H1 (cell line): ENCODE data around the gene CSNK1A1. TPM values are rescaled to one million over a fixed set of nuclear protein-coding genes. Genes with fewer than 3 reads are reported as not detected.

Experiments
- CTCF ChIA-PET: fragments of 300-600 bp; sonication (Branson Sonifier 250); formaldehyde crosslinking; loops from one replicate; lab custom pipeline; 2021; ENCODE audit not compliant: partially characterized antibody; lab: Charles Lee
- POLR2A ChIA-PET: fragments of 300-600 bp; sonication (Branson Sonifier 250); formaldehyde crosslinking; loops from one replicate; lab custom pipeline; 2021; ENCODE audit warnings: inconsistent platforms; ENCODE audit not compliant: partially characterized antibody; lab: Charles Lee
- DNase-seq, 2 experiments: peaks; one replicate each; pipeline versions ENCODE4 v3.0.0 to v3.0.0-alpha.2; 2010 to 2022; ENCODE audit warnings: low spot score in 2 of 2, low read depth in 1 of 2, mixed read lengths in 1 of 2
- FAIRE-seq: peaks from 2 replicates; lab custom pipeline; 2011; peaks lifted over from hg19 to GRCh38; lab: Jason Lieb, UNC
- H2AFZ ChIP-seq: 2 replicates; pipeline ENCODE4 v1.8.1; 2012; ENCODE audit warnings: low read length, inconsistent platforms
- H2AK5ac ChIP-seq: 2 replicates; pipeline ENCODE4 v1.6.1; 2013; ENCODE audit warnings: low read depth, low read length
- H2BK120ac ChIP-seq: replicated peaks from 2 replicates; pipeline ENCODE3; 2013; ENCODE audit warnings: low read depth, low read length, inconsistent platforms
- H2BK12ac ChIP-seq: 2 replicates; pipeline ENCODE4 v1.6.1; 2013; ENCODE audit warnings: low read depth, low read length
- H2BK15ac ChIP-seq: 2 replicates; pipeline ENCODE4 v1.6.1; 2013; ENCODE audit warnings: low read length
- H2BK20ac ChIP-seq: 2 replicates; pipeline ENCODE4 v1.6.1; 2013; ENCODE audit warnings: low read length
- H2BK5ac ChIP-seq: 2 replicates; pipeline ENCODE4 v1.6.1; 2013; ENCODE audit warnings: low read depth, low read length
- H3K14ac ChIP-seq: 2 replicates; pipeline ENCODE4 v1.6.1; 2013; ENCODE audit warnings: inconsistent platforms; ENCODE audit not compliant: insufficient read length
- H3K18ac ChIP-seq: 2 replicates; pipeline ENCODE4 v1.6.1; 2013; ENCODE audit warnings: low read length; ENCODE audit errors: extremely low read depth
- H3K23ac ChIP-seq: 2 replicates; pipeline ENCODE4 v1.6.1; 2013; ENCODE audit warnings: inconsistent platforms; ENCODE audit not compliant: insufficient read length
- H3K23me2 ChIP-seq: 2 replicates; pipeline ENCODE4 v1.6.1; 2013; ENCODE audit warnings: low read depth, low read length
- H3K27ac ChIP-seq: 2 replicates; pipeline ENCODE4 v1.6.1; 2011; ENCODE audit warnings: low read depth, low read length, inconsistent platforms
- H3K27me3 ChIP-seq, 4 experiments: replicated peaks in 1 of 4; 1 replicate in 1 of 4; 2 replicates in 3 of 4; pipeline versions ENCODE4 v1.6.1 to v1.8.1; 2011 to 2013; ENCODE audit warnings: low read length in 3 of 4, mild to moderate bottlenecking in 3 of 4, inconsistent platforms in 2 of 4, mixed read lengths in 2 of 4, moderate library complexity in 1 of 4; ENCODE audit not compliant: control insufficient read depth in 3 of 4, insufficient read depth in 3 of 4; ENCODE audit errors: extremely low read depth in 1 of 4
- H3K36me3 ChIP-seq, 4 experiments: 2 replicates each; pipeline versions ENCODE4 v1.6.1 to v1.8.1; 2011 to 2013; ENCODE audit warnings: mild to moderate bottlenecking in 4 of 4, low read length in 3 of 4, moderate library complexity in 2 of 4, control low read depth in 1 of 4, inconsistent platforms in 1 of 4; ENCODE audit not compliant: insufficient read depth in 4 of 4, control insufficient read depth in 2 of 4
- H3K4ac ChIP-seq: replicated peaks from 2 replicates; pipeline ENCODE3; 2013; ENCODE audit warnings: low read length, low read depth, mixed read lengths, inconsistent platforms; ENCODE audit not compliant: insufficient read length
- H3K4me1 ChIP-seq, 4 experiments: replicated peaks in 1 of 4; 1 replicate in 1 of 4; 2 replicates in 3 of 4; pipeline versions ENCODE4 v1.6.1 to v1.8.1; 2011 to 2013; ENCODE audit warnings: low read length in 3 of 4, inconsistent platforms in 2 of 4, mixed read lengths in 1 of 4; ENCODE audit not compliant: insufficient read depth in 4 of 4, control insufficient read depth in 3 of 4
- H3K4me2 ChIP-seq, 2 experiments: 2 replicates each; pipeline versions ENCODE4 v1.6.1 to v1.8.1; 2011 to 2013; ENCODE audit warnings: low read depth in 2 of 2, low read length in 2 of 2, control low read depth in 1 of 2, inconsistent platforms in 1 of 2, mild to moderate bottlenecking in 1 of 2; ENCODE audit not compliant: insufficient read depth in 1 of 2
- H3K4me3 ChIP-seq, 4 experiments: fragments of 200-600, 300-600 bp in 1 of 4; sonication (generic), shearing (Covaris generic), sonication (Bioruptor Twin) in 1 of 4; 2 replicates each; pipeline versions ENCODE4 v1.5.1 to v1.8.1; 2011 to 2016; ENCODE audit warnings: low read length in 4 of 4, low read depth in 3 of 4, control low read depth in 2 of 4, inconsistent platforms in 2 of 4, mild to moderate bottlenecking in 2 of 4, mixed read lengths in 1 of 4, moderate library complexity in 1 of 4; ENCODE audit not compliant: insufficient read depth in 2 of 4; ENCODE audit errors: extremely low read depth in 1 of 4
- H3K56ac ChIP-seq: replicated peaks from 2 replicates; pipeline ENCODE3; 2013; ENCODE audit warnings: low read depth, mild to moderate bottlenecking, mixed read lengths, low read length, inconsistent platforms; ENCODE audit not compliant: insufficient read length
- H3K79me1 ChIP-seq: 2 replicates; pipeline ENCODE4 v1.6.1; 2013; ENCODE audit warnings: low read depth, low read length, control low read depth
- H3K79me2 ChIP-seq, 2 experiments: 2 replicates each; pipeline versions ENCODE4 v1.6.1 to v1.8.1; 2012 to 2013; ENCODE audit warnings: low read length in 2 of 2, mild to moderate bottlenecking in 2 of 2, inconsistent platforms in 1 of 2; ENCODE audit not compliant: insufficient read depth in 2 of 2, control insufficient read depth in 1 of 2
- H3K9ac ChIP-seq, 4 experiments: replicated peaks in 1 of 4; 1 replicate in 1 of 4; 2 replicates in 3 of 4; pipeline versions ENCODE4 v1.6.1 to v1.8.1; 2011 to 2013; ENCODE audit warnings: low read depth in 3 of 4, low read length in 3 of 4, control low read depth in 2 of 4, mild to moderate bottlenecking in 2 of 4, moderate library complexity in 2 of 4, inconsistent platforms in 1 of 4; ENCODE audit errors: extremely low read depth in 1 of 4
- H3K9me3 ChIP-seq, 2 experiments: 2 replicates each; pipeline versions ENCODE4 v1.6.1 to v1.8.1; 2012 to 2013; ENCODE audit warnings: mild to moderate bottlenecking in 2 of 2, moderate library complexity in 2 of 2, control low read depth in 1 of 2, inconsistent platforms in 1 of 2, low read depth in 1 of 2, low read length in 1 of 2, mixed read lengths in 1 of 2; ENCODE audit not compliant: insufficient read depth in 2 of 2
- H4K20me1 ChIP-seq, 2 experiments: replicated peaks in 1 of 2; 2 replicates each; pipeline versions ENCODE3 to v1.8.1; 2011 to 2013; ENCODE audit warnings: inconsistent platforms in 2 of 2, low read length in 2 of 2, mild to moderate bottlenecking in 1 of 2; ENCODE audit not compliant: insufficient read depth in 2 of 2, control insufficient read depth in 1 of 2
- H4K5ac ChIP-seq: 2 replicates; pipeline ENCODE4 v1.6.1; 2013; ENCODE audit warnings: low read length, low read depth, mixed read lengths, inconsistent platforms; ENCODE audit not compliant: insufficient read length
- H4K8ac ChIP-seq: 2 replicates; pipeline ENCODE4 v1.8.0; 2013; ENCODE audit warnings: mild to moderate bottlenecking, moderate library complexity, low read length, inconsistent platforms; ENCODE audit not compliant: insufficient read depth; ENCODE audit errors: extremely low read depth
- H4K91ac ChIP-seq: replicated peaks from 2 replicates; pipeline ENCODE3; 2013; ENCODE audit warnings: low read length, mixed read lengths, inconsistent platforms; ENCODE audit not compliant: insufficient read length
- EZH2 ChIP-seq: fragments of 200-600 bp; sonication (generic); IDR thresholded peaks from 2 replicates; pipeline ENCODE4 v1.7.1; 2012; ENCODE audit warnings: low read depth, mild to moderate bottlenecking, moderate library complexity, low read length, inconsistent platforms; ENCODE audit not compliant: severe bottlenecking
- GABPA ChIP-seq: IDR thresholded peaks from 2 replicates; pipeline ENCODE4 v1.6.1; 2011; ENCODE audit warnings: mild to moderate bottlenecking, low read length, moderate library complexity, borderline replicate concordance; ENCODE audit not compliant: insufficient read depth
- JUN ChIP-seq: IDR thresholded peaks from 2 replicates; pipeline ENCODE4 v1.6.1; 2011; ENCODE audit warnings: low read depth, mild to moderate bottlenecking, improper control_type of control experiment, low read length
- RBBP5 ChIP-seq: IDR thresholded peaks from 2 replicates; pipeline ENCODE4 v1.7.1; 2012; ENCODE audit warnings: low read depth, mild to moderate bottlenecking, inconsistent platforms, low read length, moderate library complexity, borderline replicate concordance
- RXRA ChIP-seq: IDR thresholded peaks from 2 replicates; pipeline ENCODE4 v1.6.1; 2011; ENCODE audit warnings: low read depth, mild to moderate bottlenecking, low read length, moderate library complexity; ENCODE audit not compliant: insufficient read depth
- SIRT6 ChIP-seq: IDR thresholded peaks from one replicate; pipeline ENCODE4 v1.7.1; 2012; ENCODE audit warnings: low read length, inconsistent platforms
- SIX5 ChIP-seq: IDR thresholded peaks from 2 replicates; pipeline ENCODE4 v1.6.1; 2011; ENCODE audit warnings: mild to moderate bottlenecking, low read depth, low read length
- SP1 ChIP-seq: IDR thresholded peaks from 2 replicates; pipeline ENCODE4 v1.6.1; 2011; ENCODE audit warnings: low read depth, low read length
- SP2 ChIP-seq: IDR thresholded peaks from 2 replicates; pipeline ENCODE4 v1.6.1; 2012; ENCODE audit warnings: mild to moderate bottlenecking, low read length, inconsistent platforms
- SP4 ChIP-seq: IDR thresholded peaks from 2 replicates; pipeline ENCODE4 v1.6.1; 2012; ENCODE audit warnings: low read length, inconsistent platforms
- SRF ChIP-seq: IDR thresholded peaks from 2 replicates; pipeline ENCODE4 v1.6.1; 2011; ENCODE audit warnings: mild to moderate bottlenecking, low read depth, low read length, moderate library complexity
- TCF12 ChIP-seq: IDR thresholded peaks from 2 replicates; pipeline ENCODE4 v1.6.1; 2011; ENCODE audit warnings: low read depth, mild to moderate bottlenecking, low read length
- WGBS, 2 experiments: shearing (Covaris generic) in 1 of 2; methylation state at CpG; one replicate each; pipeline versions ENCODE4 v1.1.6 to v1.1.7; 2013 to 2015; ENCODE audit warnings: low lambda C conversion rate in 2 of 2, mixed read lengths in 2 of 2, inconsistent platforms in 1 of 2, low coverage in 1 of 2, missing lambda C conversion rate in 1 of 2; ENCODE audit not compliant: insufficient replicate concordance in 2 of 2, insufficient coverage in 1 of 2, insufficient read length in 1 of 2; ENCODE audit errors: extremely low coverage in 1 of 2, missing lambda C conversion rate in 1 of 2; 5-methylcytosine and 5-hydroxymethylcytosine counted together
- polyA plus RNA-seq, 7 experiments: library from polyadenylated mRNA; depleted of rRNA in 3 of 7; stranded (reverse) in 5 of 7; unstranded in 2 of 7; fragments of >200 nt in 5 of 7; fragments of 200-250 nt in 2 of 7; gene quantifications; 1 replicate in 5 of 7; 2 replicates in 1 of 7; 4 replicates in 1 of 7; pipeline versions ENCODE4 v1.2.1 to v1.2.3, GENCODE V29; 2011 to 2013; ENCODE audit warnings: missing spikeins in 2 of 7, mixed read lengths in 2 of 7
- total RNA-seq: library from RNA; stranded (reverse); fragmentation: NEBNext Ultra II Directional; extraction: Animal tissue kit (Norgen Biotek cat#: 25700); gene quantifications from 2 replicates; pipeline ENCODE4 v1.2.1, GENCODE V29; 2021
- TF ChIP-seq, protein P1 (sequence below): IDR thresholded peaks from 2 replicates; pipeline ENCODE4 v1.6.1; 2011; ENCODE audit warnings: low read depth, mild to moderate bottlenecking, low read length; ENCODE audit not compliant: insufficient read depth

Gene CSNK1A1
- total and polyA plus RNA-seq, 2 of the 8 experiments (the other 6 are each of a cell fraction or from before 2014, with no cell fraction given), result 61.2 to 244 TPM

DNA sequence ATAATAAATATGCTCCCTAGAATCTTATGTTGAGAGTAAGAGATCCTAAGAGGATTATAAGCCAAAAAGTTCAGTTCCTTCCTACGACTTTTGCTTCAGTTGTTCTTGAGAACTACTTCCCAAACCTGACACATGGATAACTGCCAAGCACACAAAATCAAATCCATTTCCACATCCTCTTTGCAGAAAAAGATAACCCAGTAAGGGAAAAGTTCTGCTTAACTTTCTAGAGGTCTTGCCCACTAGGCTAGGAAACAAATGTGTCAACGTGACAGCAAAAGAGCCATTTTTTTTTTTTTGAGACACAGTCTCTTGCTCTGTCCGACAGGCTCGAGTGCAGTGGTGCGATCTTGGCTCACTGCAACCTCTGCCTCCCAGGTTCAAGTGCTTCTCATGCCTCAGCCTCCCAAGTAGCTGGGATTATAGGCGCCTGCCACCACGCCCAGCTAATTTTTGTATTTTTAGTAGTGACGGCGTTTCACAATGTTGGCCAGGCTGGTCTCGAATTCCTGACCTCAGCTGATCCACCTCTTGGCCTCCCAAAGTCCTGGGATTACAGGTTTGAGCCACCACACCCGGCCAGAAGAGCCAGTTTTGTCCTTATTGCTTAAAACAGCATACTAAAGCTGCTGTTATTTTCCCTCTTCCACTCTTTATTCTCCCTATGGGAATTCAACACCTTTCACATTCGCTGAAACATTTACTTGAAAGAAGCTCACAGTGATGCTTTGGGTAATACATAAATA lies 24.2 kb downstream of the CSNK1A1 start:
- Histone ChIP-seq H3K27ac (no peak overlapping the region), H3K9ac (no peak overlapping the region), H2BK20ac (no peak overlapping the region), H3K4me1 (peaks cover 0 to 11% (median 2%) of the 10 kb centered on the region in 4 experiments; a peak in 3 of 7 replicates), H3K4me3 (no peak overlapping the region), H3K4ac (no peak overlapping the region), H3K4me2 (no peak overlapping the region), H2BK12ac (no peak overlapping the region), H2BK5ac (no peak overlapping the region), H2BK120ac (no peak overlapping the region), H4K8ac (no peak overlapping the region), H3K18ac (no peak overlapping the region), H4K91ac (no peak overlapping the region), H3K56ac (no peak overlapping the region), H3K14ac (no peak overlapping the region), H3K23me2 (no peaks in the 10 kb centered on the region), H4K5ac (no peak overlapping the region), H2AFZ (no peak overlapping the region), H3K27me3 (no peaks in the 10 kb centered on the region), H2AK5ac (no peak overlapping the region), H3K79me1 (peaks cover 2% of the 10 kb centered on the region; the same call in 1 of the 2 replicates), H4K20me1 (peaks cover 18 to 43% of the 10 kb centered on the region in 2 experiments), H3K9me3 (no peaks in the 10 kb centered on the region), H3K23ac (no peak overlapping the region), H3K36me3 (peaks cover 0 to 26% (median 5%) of the 10 kb centered on the region in 4 experiments; a peak in 3 of 8 replicates), H2BK15ac (no peak overlapping the region), H3K79me2 (peaks cover 37 to 100% of the 10 kb centered on the region in 2 experiments)
- DNase-seq (no peak), FAIRE-seq (no peak)
- CTCF ChIA-PET, result interaction anchor here (0.6 to 1.5 kb wide), 5 partner anchors 8 to 141 kb away, joined by 3 to 4 read pairs (median 3); no protein-coding TSS in a partner anchor
- TF ChIP-seq SRF, result no peak
- TF ChIP-seq SP2, result no peak
- no peak for TF ChIP-seq RBBP5
- TF ChIP-seq RXRA, result no peak
- no peak for TF ChIP-seq SIRT6
- no peak for TF ChIP-seq GABPA
- TF ChIP-seq SP1, result no peak
- no peak for TF ChIP-seq TCF12
- no peak for TF ChIP-seq EZH2
- TF ChIP-seq SIX5, result no peak
- no peak for TF ChIP-seq SP4
- TF ChIP-seq, protein P1, sequence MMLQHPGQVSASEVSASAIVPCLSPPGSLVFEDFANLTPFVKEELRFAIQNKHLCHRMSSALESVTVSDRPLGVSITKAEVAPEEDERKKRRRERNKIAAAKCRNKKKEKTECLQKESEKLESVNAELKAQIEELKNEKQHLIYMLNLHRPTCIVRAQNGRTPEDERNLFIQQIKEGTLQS, result no peak
- no peak for TF ChIP-seq JUN
- POLR2A ChIA-PET, result interaction anchor here (0.7 to 2.0 kb wide), 8 partner anchors 8 to 25 kb away, joined by 3 to 14 read pairs (median 3); no protein-coding TSS in a partner anchor
- 83% methylated on average over 12 of the region's 12 CpGs; no CpG with 5 or more reads in 1 of the 2 experiments for WGBS, 2 experiments
